ENCODE measurements around the gene TFPI. TPM values are rescaled to one million over a fixed set of nuclear protein-coding genes. Genes with fewer than 3 reads are reported as not detected.

Gene TFPI
- total RNA-seq, 1 experiment from 2014 or later, result 29.1 TPM

DNA sequence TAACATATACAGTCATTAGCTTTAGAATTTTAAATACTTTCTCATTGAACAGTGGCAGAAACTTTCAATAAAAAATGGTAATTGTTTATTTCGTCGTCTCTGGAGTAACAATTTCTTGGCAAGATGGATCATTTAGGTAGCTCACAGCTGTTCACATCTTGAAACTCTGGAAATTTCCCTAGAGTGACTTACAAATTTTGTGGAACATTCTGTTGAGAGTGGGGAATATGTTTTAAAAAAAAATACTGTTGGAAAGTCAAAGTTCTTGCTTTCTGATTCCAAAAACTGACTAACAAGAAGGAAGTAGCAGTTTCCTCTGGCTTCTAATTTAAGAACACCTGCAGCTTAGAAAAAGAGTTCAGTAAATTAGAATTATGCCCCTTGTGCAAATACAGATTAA, 95.0 kb downstream of the TFPI start:
- no peaks in the 10 kb centered on the region for H4K20me1 ChIP-seq (ENCODE audit: insufficient read depth)
- TF ChIP-seq FOSL1 (IDR thresholded peaks at IDR 0.05; ENCODE audit: low read depth) (no peak), SIN3A (IDR thresholded peaks at IDR 0.05; ENCODE audit: low read depth) (no peak), CBX3 (IDR thresholded peaks at IDR 0.05; ENCODE audit: low read depth) (no peak), SP1 (IDR thresholded peaks at IDR 0.05; ENCODE audit: low read depth) (no peak), CTCF (IDR thresholded peaks at IDR 0.05 in 2 of 3, conservative IDR thresholded peaks at IDR 0.05 in 1 of 3; ENCODE audit: borderline replicate concordance in 1 of 3, insufficient read depth in 1 of 3, low read depth in 2 of 3, low read length in 2 of 3) (no peak), POLR2AphosphoS5 (IDR thresholded peaks at IDR 0.05; ENCODE audit: low read depth, low read length) (no peak), REST (IDR thresholded peaks at IDR 0.05; ENCODE audit: low read depth) (no peak)
- H3K9ac ChIP-seq (ENCODE audit: low read length), result no peak overlapping the region
- DNase-seq (ENCODE audit: low read depth, low spot score) (no peak), ATAC-seq (no peak)
- H3K4me2 ChIP-seq (ENCODE audit: low read length), result no peak overlapping the region
- H3K9me3 ChIP-seq (ENCODE audit: control insufficient read depth in 1 of 2, insufficient read depth in 1 of 2, low read depth in 1 of 2, low read length in 2 of 2), result no peaks in the 10 kb centered on the region
- BruUV-seq (replicated peaks), result no TSS peak
- H3K9me2 ChIP-seq (ENCODE audit: insufficient read depth), result no peaks in the 10 kb centered on the region
- H2AFZ ChIP-seq (ENCODE audit: low read depth, low read length, poor library complexity, severe bottlenecking), result peak overlapping the region; percentile 15
- no peaks in the 10 kb centered on the region for H3K79me2 ChIP-seq (ENCODE audit: insufficient read depth, low read length)
- H3K27me3 ChIP-seq (ENCODE audit: insufficient read depth, low read length), result no peaks in the 10 kb centered on the region
- no peaks in the 10 kb centered on the region for H3K36me3 ChIP-seq (ENCODE audit: control insufficient read depth in 1 of 2, insufficient read depth in 2 of 2, low read length in 2 of 2)
- POLR2A ChIA-PET, result no interaction called here
- no peak overlapping the region for H3K4me3 ChIP-seq (replicated peaks in 1 of 2; ENCODE audit: low read depth in 1 of 2, low read length in 2 of 2)
- RAD21 ChIA-PET (ENCODE audit: low non-redundant PET in 1 of 2, low total read pairs in 2 of 2, uncharacterized antibody in 2 of 2, unreplicated experiment in 2 of 2), result no interaction called here
- H3K4me1 ChIP-seq (ENCODE audit: control insufficient read depth in 1 of 2, insufficient read depth in 2 of 2, low read length in 2 of 2), result no peaks in the 10 kb centered on the region
- intact Hi-C loops (cut with micrococcal nuclease), result no loop called here
- CTCF ChIA-PET, result no interaction called here
- no peak overlapping the region for H3K27ac ChIP-seq (ENCODE audit: low read depth, low read length)

All from HCT116 (cell line).